C1 segment of cervical spinal cord (tissue), 14 donors: ENCODE data around the gene SETD1A.
"Not testable (repeated sequence)": the region's sequence is repeated elsewhere in the genome, so short reads cannot be mapped to it uniquely, and the experiment has no call there.

Source experiments
- DNase-seq, 14 donors: peaks; one replicate each; lab custom pipeline; 2025; lab: John Stamatoyannopoulos, UW

Gene SETD1A

GRCh38 chr16:30997725-30998711 is 40.5 kb downstream of the SETD1A start:
- no peak for DNase-seq

GRCh38 chr16:30998852-30999761 is 41.6 kb downstream of the SETD1A start:
- peak in 2 of 14 donors; percentile 23 to 92 for DNase-seq

GRCh38 chr16:31000671-31001382 is 43.3 kb downstream of the SETD1A start:
- DNase-seq, result peak in 1 of 14 donors; percentile 45

GRCh38 chr16:31001507-31002249 is 44.1 kb downstream of the SETD1A start:
- no peak for DNase-seq

GRCh38 chr16:31002250-31002700 is 44.7 kb downstream of the SETD1A start:
- no peak for DNase-seq

- no peak for DNase-seq
These were observed 45.3 kb downstream of the SETD1A start for GRCh38 chr16:31002862-31003341.

- no peak for DNase-seq
These were observed 46.2 kb downstream of the SETD1A start for GRCh38 chr16:31003744-31004143.

GRCh38 chr16:31004658-31005057 is 47.1 kb downstream of the SETD1A start:
- no peak for DNase-seq

- no peak for DNase-seq
These were observed 48.0 kb downstream of the SETD1A start for GRCh38 chr16:31005350-31006085.

- peak in 1 of 14 donors; percentile 85 for DNase-seq
These were observed 48.5 kb downstream of the SETD1A start for GRCh38 chr16:31006086-31006385.

GRCh38 chr16:31006589-31006988 is 49.0 kb downstream of the SETD1A start:
- no peak for DNase-seq

GRCh38 chr16:31007684-31008083 is 50.1 kb downstream of the SETD1A start:
- DNase-seq, result no peak

- no peak for DNase-seq
These were observed 50.6 kb downstream of the SETD1A start for GRCh38 chr16:31008149-31008548.

GRCh38 chr16:31008551-31008950 is 51.0 kb downstream of the SETD1A start:
- DNase-seq, result no peak

GRCh38 chr16:31009120-31009519 is 51.6 kb downstream of the SETD1A start:
- DNase-seq, result no peak

- DNase-seq, result peak in 1 of 14 donors; percentile 32
These were observed 52.5 kb downstream of the SETD1A start for GRCh38 chr16:31009894-31010584.

GRCh38 chr16:31010585-31011325 is 53.2 kb downstream of the SETD1A start, which contains the start of gene STX1B:
TSS of gene STX1B (minus strand) at chr16:31010638. CDS start at chr16:31010396, 242 bp downstream.
- DNase-seq, result peak in 8 of 14 donors; percentile 6 to 90 (median 29)

- not testable (repeated sequence) for DNase-seq
These were observed 54.3 kb downstream of the SETD1A start for GRCh38 chr16:31011815-31012214.
